PC-3 (cell line): Measurements from ENCODE around the gene TMEM178A. TPM values are rescaled to one million over a fixed set of nuclear protein-coding genes. Genes with fewer than 3 reads are reported as not detected.

Experiments
- ATAC-seq: fragments of 200-7000 bp; cut with Tn5 transposase; 2 replicates; pipeline ENCODE4 v1.9.1; 2020; ENCODE audit warnings: mild to moderate bottlenecking, moderate library complexity
- BruUV-seq: library from RNA; stranded (reverse); fragments of 400-500 nt; replicated peaks from 2 replicates; lab custom pipeline; 2021; lab: Mats Ljungman, UMichigan
- CTCF ChIA-PET: fragments of 300-600 bp; sonication (Branson Sonifier 250); formaldehyde crosslinking; loops from one replicate; lab custom pipeline; 2022; ENCODE audit warnings: antibody characterized with exemption; lab: Charles Lee
- POLR2A ChIA-PET: fragments of 300-600 bp; sonication (Branson Sonifier 250); formaldehyde crosslinking; loops from one replicate; lab custom pipeline; 2022; ENCODE audit warnings: antibody characterized with exemption; ENCODE audit not compliant: unreplicated experiment; lab: Charles Lee
- DNase-seq: peaks from one replicate; pipeline ENCODE4 v3.0.0-alpha.2; 2015
- H2AFZ ChIP-seq: fragments of 300-600 bp; sonication (generic); 2 replicates; pipeline ENCODE4 v1.6.0; 2016; ENCODE audit warnings: antibody characterized with exemption, low read length
- H3F3A ChIP-seq: fragments of 300-600 bp; sonication (generic); one replicate; pipeline ENCODE4 v1.6.0; 2017; ENCODE audit warnings: antibody characterized with exemption, low read length, control low read depth, mild to moderate bottlenecking; ENCODE audit not compliant: unreplicated experiment
- H3K27ac ChIP-seq: fragments of 300-600 bp; sonication (generic); 2 replicates; pipeline ENCODE4 v1.5.1; 2016; ENCODE audit warnings: mild to moderate bottlenecking, low read length
- H3K27me3 ChIP-seq: fragments of 300-600 bp; sonication (generic); 2 replicates; pipeline ENCODE4 v1.6.1; 2016; ENCODE audit warnings: low read length, mixed read lengths
- H3K36me3 ChIP-seq: fragments of 300-600 bp; sonication (generic); 2 replicates; pipeline ENCODE4 v1.6.1; 2016; ENCODE audit warnings: low read depth, mixed run types, low read length, mixed read lengths
- H3K4me1 ChIP-seq: fragments of 300-600 bp; sonication (generic); 2 replicates; pipeline ENCODE4 v1.5.1; 2016; ENCODE audit warnings: low read length; ENCODE audit not compliant: insufficient read depth
- H3K4me2 ChIP-seq: fragments of 300-600 bp; sonication (generic); 2 replicates; pipeline ENCODE4 v1.6.0; 2016; ENCODE audit warnings: low read length
- H3K4me3 ChIP-seq: fragments of 300-600 bp; sonication (generic); 2 replicates; pipeline ENCODE4 v1.5.1; 2016; ENCODE audit warnings: mild to moderate bottlenecking, low read length, mixed read lengths
- H3K79me2 ChIP-seq: fragments of 300-600 bp; sonication (generic); 2 replicates; pipeline ENCODE4 v1.6.1; 2017; ENCODE audit warnings: low read length, mixed read lengths
- H3K9ac ChIP-seq: fragments of 300-600 bp; sonication (generic); 2 replicates; pipeline ENCODE4 v1.6.0; 2016; ENCODE audit warnings: mild to moderate bottlenecking, low read length
- H3K9me2 ChIP-seq: fragments of 300-600 bp; sonication (generic); replicated peaks from 2 replicates; pipeline ENCODE4 v1.6.1; 2016; ENCODE audit warnings: mixed run types, low read length, mixed read lengths
- H3K9me3 ChIP-seq: fragments of 300-600 bp; sonication (generic); 2 replicates; pipeline ENCODE4 v1.6.1; 2016; ENCODE audit warnings: low read length, mixed read lengths
- H4K20me1 ChIP-seq: fragments of 300-600 bp; sonication (generic); 2 replicates; pipeline ENCODE4 v1.6.1; 2016; ENCODE audit warnings: low read length, mixed read lengths
- CTCF ChIP-seq: fragments of 300-600 bp; sonication (generic); conservative IDR thresholded peaks from 2 replicates; pipeline ENCODE4 v1.5.1; 2017; ENCODE audit warnings: antibody characterized with exemption, low read depth, mild to moderate bottlenecking, low read length
- EZH2 ChIP-seq: fragments of 300-600 bp; sonication (generic); IDR thresholded peaks from one replicate; pipeline ENCODE4 v1.6.1; 2017; ENCODE audit warnings: antibody characterized with exemption, mild to moderate bottlenecking, low read length; ENCODE audit not compliant: unreplicated experiment
- EZH2phosphoT487 ChIP-seq: fragments of 300-600 bp; sonication (generic); IDR thresholded peaks from 2 replicates; pipeline ENCODE4 v1.6.1; 2018; ENCODE audit warnings: mild to moderate bottlenecking, antibody characterized with exemption, low read length, borderline replicate concordance
- intact Hi-C: fragments of 100-400 bp; cut with micrococcal nuclease; formaldehyde crosslinking; loops from 2 replicates; pipeline ENCODE4 v1.9.0; 2023
- total RNA-seq: library from RNA; depleted of rRNA; stranded (reverse); fragments of >200 nt; gene quantifications from 2 replicates; pipeline ENCODE4 v1.2.3, GENCODE V29; 2014

Gene TMEM178A
- total RNA-seq, 1 experiment from 2014 or later: 0.33 TPM

DNA sequence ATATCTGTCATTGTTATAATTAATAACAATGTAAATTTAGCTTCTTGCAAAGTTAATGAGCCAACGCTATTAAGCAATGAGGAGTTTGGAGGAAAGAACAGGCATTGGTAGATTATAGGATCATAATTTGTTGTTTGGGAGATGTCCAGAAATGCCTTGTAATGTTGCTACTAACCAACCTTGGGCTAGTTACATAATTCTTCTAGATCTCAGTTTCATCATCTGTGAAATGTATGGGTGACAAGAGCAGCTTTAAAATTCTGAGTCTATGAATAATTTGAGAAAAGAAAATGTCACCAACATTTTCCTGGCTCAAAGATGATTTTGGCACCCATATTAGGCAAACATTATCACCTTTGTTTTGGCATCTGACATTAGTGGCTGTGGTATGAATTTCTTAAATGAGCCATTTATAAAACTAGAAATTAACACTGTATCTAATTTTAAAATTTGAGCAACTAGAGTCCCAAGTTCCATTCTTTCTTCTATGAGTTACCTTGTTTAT, 2.9 kb downstream of the TMEM178A start:
- no peak overlapping the region for H3K27ac ChIP-seq
- H3K27me3 ChIP-seq: peaks cover 19% of the 10 kb centered on the region
- no peaks in the 10 kb centered on the region for H3K9me2 ChIP-seq
- H3K79me2 ChIP-seq: no peaks in the 10 kb centered on the region
- no peak overlapping the region for H3K4me3 ChIP-seq
- POLR2A ChIA-PET: no interaction called here
- H3K36me3 ChIP-seq: no peaks in the 10 kb centered on the region
- no peaks in the 10 kb centered on the region for H4K20me1 ChIP-seq
- H3K4me1 ChIP-seq: no peaks in the 10 kb centered on the region; the same call in 1 of the 2 replicates
- CTCF ChIA-PET: interaction anchor here (0.9 kb wide), 1 partner anchor 28 kb away, joined by 3 read pairs; no protein-coding TSS in a partner anchor
- no peak overlapping the region for H3K4me2 ChIP-seq
- intact Hi-C loops: no loop called here
- ATAC-seq: no peak
- no peaks in the 10 kb centered on the region for H3K9me3 ChIP-seq
- BruUV-seq: no TSS peak
- DNase-seq: no peak
- no peak overlapping the region for H3K9ac ChIP-seq
- no peak overlapping the region for H2AFZ ChIP-seq
- no peaks in the 10 kb centered on the region for H3F3A ChIP-seq
- TF ChIP-seq CTCF (no peak), EZH2phosphoT487 (no peak), EZH2 (no peak)

GRCh38 chr2:39671604-39672003, 5.9 kb downstream of the TMEM178A start:
- no peak overlapping the region for H2AFZ ChIP-seq
- H3K27me3 ChIP-seq: peaks cover 16% of the 10 kb centered on the region
- no peaks in the 10 kb centered on the region for H3F3A ChIP-seq
- H3K27ac ChIP-seq: no peak overlapping the region
- TF ChIP-seq EZH2phosphoT487 (no peak), CTCF (no peak), EZH2 (no peak)
- POLR2A ChIA-PET: no interaction called here
- DNase-seq: no peak
- no peaks in the 10 kb centered on the region for H3K9me2 ChIP-seq
- H3K79me2 ChIP-seq: no peaks in the 10 kb centered on the region
- H4K20me1 ChIP-seq: no peaks in the 10 kb centered on the region
- no peak overlapping the region for H3K4me3 ChIP-seq
- ATAC-seq: no peak
- no TSS peak for BruUV-seq
- H3K9me3 ChIP-seq: no peaks in the 10 kb centered on the region
- CTCF ChIA-PET: no interaction called here
- intact Hi-C loops: no loop called here
- H3K36me3 ChIP-seq: no peaks in the 10 kb centered on the region
- no peaks in the 10 kb centered on the region; the same call in 1 of the 2 replicates for H3K4me1 ChIP-seq
- H3K9ac ChIP-seq: no peak overlapping the region
- no peak overlapping the region for H3K4me2 ChIP-seq

DNA sequence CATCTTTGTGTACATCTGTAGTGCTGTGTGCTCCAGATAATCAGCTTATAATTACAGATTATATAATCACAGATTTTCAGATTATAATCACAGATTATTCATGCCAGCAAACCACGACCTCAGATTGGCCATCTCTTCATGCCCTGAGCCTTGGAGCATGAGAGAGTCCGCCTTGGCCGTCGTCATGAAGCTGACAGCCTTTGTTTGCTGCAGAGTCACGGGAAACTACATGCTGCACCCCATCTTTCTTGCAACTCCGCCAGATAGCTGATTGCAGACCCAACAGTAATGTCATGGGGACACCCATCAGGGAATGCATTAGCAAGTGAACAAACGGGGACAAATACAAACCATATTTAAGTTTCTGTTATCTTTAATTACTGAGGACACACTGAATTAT, 7.3 kb downstream of the TMEM178A start:
- intact Hi-C loops: no loop called here
- Histone ChIP-seq H3K79me2 (no peaks in the 10 kb centered on the region), H3K4me1 (no peaks in the 10 kb centered on the region), H3K9me2 (no peaks in the 10 kb centered on the region), H3K9ac (no peak overlapping the region), H2AFZ (no peak overlapping the region), H4K20me1 (no peaks in the 10 kb centered on the region), H3K27me3 (peaks cover 2% of the 10 kb centered on the region; the same call in 1 of the 2 replicates), H3K27ac (no peak overlapping the region), H3F3A (no peaks in the 10 kb centered on the region), H3K36me3 (no peaks in the 10 kb centered on the region), H3K4me3 (no peak overlapping the region), H3K4me2 (no peak overlapping the region), H3K9me3 (no peaks in the 10 kb centered on the region)
- CTCF ChIA-PET: no interaction called here
- no peak for DNase-seq
- no TSS peak for BruUV-seq
- no peak for ATAC-seq
- POLR2A ChIA-PET: no interaction called here
- TF ChIP-seq EZH2phosphoT487: no peak
